Ectodermal cell (in vitro differentiated cells): ENCODE measurements around the gene SLC39A3.

Source experiments
- H3K27ac ChIP-seq: 2 replicates; pipeline ENCODE4 v1.7.0; 2013; ENCODE audit warnings: mild to moderate bottlenecking, low read depth, low read length; ENCODE audit not compliant: insufficient read depth, poor library complexity, severe bottlenecking
- H3K27me3 ChIP-seq: 2 replicates; pipeline ENCODE4 v1.7.0; 2013; ENCODE audit warnings: mild to moderate bottlenecking, low read length; ENCODE audit not compliant: insufficient read depth, control insufficient read depth, poor library complexity, severe bottlenecking
- H3K36me3 ChIP-seq: one replicate; pipeline ENCODE4 v1.7.0; 2013; ENCODE audit warnings: low read length; ENCODE audit not compliant: control insufficient read depth, insufficient read depth
- H3K4me1 ChIP-seq: one replicate; pipeline ENCODE4 v1.7.0; 2013; ENCODE audit warnings: low read length; ENCODE audit not compliant: control insufficient read depth, insufficient read depth
- H3K4me3 ChIP-seq: 2 replicates; pipeline ENCODE4 v1.7.0; 2013; ENCODE audit warnings: low read depth, low read length, control low read depth; ENCODE audit not compliant: insufficient read depth
- H3K9me3 ChIP-seq: 2 replicates; pipeline ENCODE4 v1.7.0; 2013; ENCODE audit warnings: mild to moderate bottlenecking, low read length, moderate library complexity; ENCODE audit not compliant: control insufficient read depth
- WGBS, 2 experiments: methylation state at CpG; one replicate each; pipeline ENCODE4 v1.1.7; 2013; ENCODE audit warnings: missing lambda C conversion rate in 2 of 2; 5-methylcytosine and 5-hydroxymethylcytosine counted together

The SLC39A3 gene

DNA sequence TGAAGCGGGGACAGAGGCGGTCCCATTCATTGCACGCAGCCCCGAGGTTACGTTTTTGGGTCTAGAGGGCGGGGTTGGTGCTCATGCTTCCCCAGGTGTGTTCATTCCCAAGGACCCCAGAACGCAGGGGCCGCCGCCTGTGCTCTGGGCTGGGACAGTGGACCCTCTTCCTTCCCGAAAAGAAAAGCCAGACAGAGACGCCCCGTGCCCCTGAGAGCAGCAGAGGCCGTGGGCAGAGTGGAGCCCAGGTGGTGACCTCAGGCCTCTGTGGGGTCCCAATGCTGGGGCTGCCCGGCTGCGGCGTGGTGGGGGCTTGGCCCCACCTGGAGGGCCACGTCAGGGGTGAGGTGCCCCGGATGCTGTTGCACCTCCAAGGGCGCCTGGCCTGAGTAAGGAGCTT is 27.9 kb upstream of the SLC39A3 start:
- H3K4me3 ChIP-seq: no peak overlapping the region
- H3K4me1 ChIP-seq: no peaks in the 10 kb centered on the region
- WGBS, 2 experiments: 94 to 96% methylated on average over 19 of the region's 19 CpGs
- H3K9me3 ChIP-seq: no peaks in the 10 kb centered on the region
- no peak overlapping the region for H3K27ac ChIP-seq
- no peaks in the 10 kb centered on the region for H3K27me3 ChIP-seq
- H3K36me3 ChIP-seq: peaks cover 22% of the 10 kb centered on the region

DNA sequence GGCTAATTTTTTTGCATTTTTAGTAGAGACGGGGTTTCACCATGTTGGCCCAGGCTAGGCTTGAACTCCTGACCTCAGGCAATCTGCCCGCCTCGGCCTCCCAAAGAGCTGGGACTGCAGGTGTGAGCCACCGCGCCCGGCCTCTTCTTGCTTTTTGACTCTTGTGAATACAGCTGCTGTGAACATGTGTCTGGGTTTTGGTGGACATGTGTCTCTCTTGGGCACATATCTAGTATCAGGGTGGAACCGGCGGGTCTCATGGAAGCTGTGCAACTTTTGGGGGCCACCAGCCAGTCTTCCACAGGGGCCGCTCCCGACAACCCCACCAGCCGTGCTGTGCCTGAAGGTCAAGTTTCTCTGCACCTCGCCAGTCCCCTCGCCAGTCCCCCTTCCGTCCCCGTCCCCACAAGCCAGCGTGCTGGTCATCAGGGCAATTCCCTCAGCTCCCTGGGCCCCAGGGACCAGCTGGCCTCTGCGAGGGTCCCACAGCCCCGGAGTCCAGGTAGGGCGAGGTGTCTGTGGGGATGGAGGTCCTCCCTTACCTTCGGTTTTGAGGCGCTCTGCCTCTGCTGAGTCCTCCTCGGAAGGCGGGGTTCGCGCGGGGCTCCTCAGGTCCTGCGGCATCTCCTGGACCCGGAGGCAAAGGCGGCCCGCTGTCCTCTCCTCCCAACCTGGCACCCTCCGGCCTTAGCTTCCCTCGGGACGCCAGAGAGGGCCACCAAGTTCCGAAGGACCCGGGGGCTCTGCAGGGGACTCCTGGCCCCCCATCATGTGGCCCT is 27.0 kb upstream of the SLC39A3 start:
- no peaks in the 10 kb centered on the region for H3K9me3 ChIP-seq
- H3K27ac ChIP-seq: no peak overlapping the region
- H3K4me1 ChIP-seq: no peaks in the 10 kb centered on the region
- no peaks in the 10 kb centered on the region for H3K27me3 ChIP-seq
- 94 to 95% methylated on average over 35 of the region's 35 CpGs for WGBS, 2 experiments
- no peak overlapping the region for H3K4me3 ChIP-seq
- H3K36me3 ChIP-seq: peaks cover 31% of the 10 kb centered on the region

- Histone ChIP-seq H3K36me3 (peaks cover 43% of the 10 kb centered on the region), H3K4me3 (no peak overlapping the region), H3K9me3 (no peaks in the 10 kb centered on the region), H3K4me1 (no peaks in the 10 kb centered on the region), H3K27ac (no peak overlapping the region), H3K27me3 (no peaks in the 10 kb centered on the region)
- 96% methylated on average over 15 of the region's 15 CpGs for WGBS, 2 experiments
Measured at GRCh38 chr19:2765376-2765775, 25.6 kb upstream of the SLC39A3 start.

- no peak overlapping the region for H3K27ac ChIP-seq
- peaks cover 43% of the 10 kb centered on the region for H3K36me3 ChIP-seq
- WGBS, 2 experiments: 93 to 94% methylated on average over 21 of the region's 21 CpGs
- no peaks in the 10 kb centered on the region for H3K9me3 ChIP-seq
- no peaks in the 10 kb centered on the region for H3K27me3 ChIP-seq
- no peaks in the 10 kb centered on the region for H3K4me1 ChIP-seq
- no peak overlapping the region for H3K4me3 ChIP-seq
Measured at GRCh38 chr19:2764945-2765344, 25.1 kb upstream of the SLC39A3 start.

- Histone ChIP-seq H3K27me3 (no peaks in the 10 kb centered on the region), H3K36me3 (peaks cover 51% of the 10 kb centered on the region), H3K4me3 (no peak overlapping the region), H3K27ac (no peak overlapping the region), H3K9me3 (no peaks in the 10 kb centered on the region), H3K4me1 (no peaks in the 10 kb centered on the region)
- 96 to 97% methylated on average over 12 of the region's 12 CpGs for WGBS, 2 experiments
Measured at GRCh38 chr19:2763687-2764086, 23.9 kb upstream of the SLC39A3 start.

DNA sequence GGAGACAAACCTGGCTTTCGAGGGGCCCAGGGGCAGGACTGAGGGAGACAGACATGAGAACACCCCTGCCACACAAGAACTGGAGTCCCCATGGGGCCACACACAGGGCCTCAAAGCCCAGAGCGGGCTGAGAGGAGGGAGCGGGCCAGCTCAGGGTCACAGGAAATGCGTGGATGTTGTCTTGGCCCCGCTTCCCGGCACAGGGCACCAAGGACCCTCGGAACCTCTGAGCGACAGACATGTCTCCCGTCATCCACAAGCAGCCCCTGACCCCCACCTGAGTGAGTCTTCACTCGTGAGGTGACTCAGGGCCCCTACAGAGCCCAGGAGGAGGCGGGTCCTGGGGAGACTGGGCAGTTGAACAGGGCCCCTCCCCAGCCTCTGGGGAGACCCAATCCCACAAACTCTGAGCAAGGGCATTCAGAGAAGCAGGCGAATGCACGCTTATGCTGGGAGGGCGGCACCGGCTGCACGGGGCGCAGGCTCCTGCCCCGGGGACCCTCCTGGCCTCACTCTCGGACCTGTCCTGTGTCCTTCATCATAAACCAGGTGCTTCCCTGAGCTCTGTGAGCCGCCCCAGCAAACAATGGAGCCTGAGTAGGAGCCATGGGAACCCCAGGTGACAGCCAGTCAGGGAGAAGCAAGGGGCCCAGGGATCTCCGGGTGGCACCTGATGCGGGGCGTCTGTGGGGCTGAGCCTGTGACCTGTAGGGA is 23.1 kb upstream of the SLC39A3 start:
- Histone ChIP-seq H3K27me3 (no peaks in the 10 kb centered on the region), H3K4me1 (no peaks in the 10 kb centered on the region), H3K9me3 (no peaks in the 10 kb centered on the region), H3K36me3 (peaks cover 52% of the 10 kb centered on the region), H3K27ac (no peak overlapping the region), H3K4me3 (no peak overlapping the region)
- WGBS, 2 experiments: 95 to 96% methylated on average over 23 of the region's 23 CpGs

- 94% methylated on average over 43 of the region's 43 CpGs for WGBS, 2 experiments
- Histone ChIP-seq H3K4me3 (no peak overlapping the region), H3K36me3 (peaks cover 47% of the 10 kb centered on the region), H3K9me3 (no peaks in the 10 kb centered on the region), H3K27ac (no peak overlapping the region), H3K27me3 (no peaks in the 10 kb centered on the region), H3K4me1 (no peaks in the 10 kb centered on the region)
Measured at GRCh38 chr19:2761876-2762782, 22.3 kb upstream of the SLC39A3 start.

GRCh38 chr19:2761309-2761677 is 21.5 kb upstream of the SLC39A3 start:
- 95% methylated on average over 16 of the region's 16 CpGs for WGBS, 2 experiments
- H3K9me3 ChIP-seq: no peaks in the 10 kb centered on the region
- no peaks in the 10 kb centered on the region for H3K4me1 ChIP-seq
- H3K4me3 ChIP-seq: no peak overlapping the region
- H3K36me3 ChIP-seq: peaks cover 54% of the 10 kb centered on the region
- no peaks in the 10 kb centered on the region for H3K27me3 ChIP-seq
- no peak overlapping the region for H3K27ac ChIP-seq

- peaks cover 59% of the 10 kb centered on the region for H3K36me3 ChIP-seq
- no peak overlapping the region for H3K4me3 ChIP-seq
Measured at GRCh38 chr19:2759965-2760364, 20.1 kb upstream of the SLC39A3 start.

DNA sequence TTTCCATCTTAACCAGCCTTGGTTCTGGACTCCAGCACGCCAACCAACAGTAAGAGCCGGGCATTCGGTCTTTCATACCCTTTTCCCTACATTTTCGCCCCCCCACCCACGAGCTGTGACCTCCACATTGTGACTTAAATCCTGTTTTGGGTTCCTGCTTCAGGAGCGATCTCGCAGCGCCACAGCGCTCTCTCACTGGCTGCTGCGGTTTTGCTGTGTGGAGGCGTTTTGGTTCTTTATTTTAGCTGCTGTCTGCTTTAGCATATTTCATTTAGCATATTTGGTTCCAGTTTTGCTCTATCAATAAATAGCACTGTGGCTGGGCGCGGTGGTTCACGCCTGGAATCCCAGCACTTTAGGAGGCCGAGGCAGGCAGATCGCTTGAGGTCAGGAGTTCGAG is 19.5 kb upstream of the SLC39A3 start:
- peaks cover 57% of the 10 kb centered on the region for H3K36me3 ChIP-seq
- 95% methylated on average over 17 of the region's 17 CpGs for WGBS, 2 experiments

More at GRCh38 chr19:2759965-2760364, 20.1 kb upstream of the SLC39A3 start:
- no peak overlapping the region for H3K27ac ChIP-seq
- H3K4me1 ChIP-seq: no peaks in the 10 kb centered on the region
- no peaks in the 10 kb centered on the region for H3K9me3 ChIP-seq
- WGBS, 2 experiments: 93 to 98% methylated on average over 7 of the region's 7 CpGs
- H3K27me3 ChIP-seq: no peaks in the 10 kb centered on the region

More for the DNA sequence above, 19.5 kb upstream of the SLC39A3 start:
- no peak overlapping the region for H3K27ac ChIP-seq
- H3K27me3 ChIP-seq: no peaks in the 10 kb centered on the region
- H3K9me3 ChIP-seq: no peaks in the 10 kb centered on the region
- H3K4me3 ChIP-seq: no peak overlapping the region
- no peaks in the 10 kb centered on the region for H3K4me1 ChIP-seq
